ENCODE measurements around the gene ZFHX3. TPM values are rescaled to one million over a fixed set of nuclear protein-coding genes. Genes with fewer than 3 reads are reported as not detected.

ZFHX3 gene
- total RNA-seq, 1 experiment from 2014 or later = 1.5 TPM

DNA sequence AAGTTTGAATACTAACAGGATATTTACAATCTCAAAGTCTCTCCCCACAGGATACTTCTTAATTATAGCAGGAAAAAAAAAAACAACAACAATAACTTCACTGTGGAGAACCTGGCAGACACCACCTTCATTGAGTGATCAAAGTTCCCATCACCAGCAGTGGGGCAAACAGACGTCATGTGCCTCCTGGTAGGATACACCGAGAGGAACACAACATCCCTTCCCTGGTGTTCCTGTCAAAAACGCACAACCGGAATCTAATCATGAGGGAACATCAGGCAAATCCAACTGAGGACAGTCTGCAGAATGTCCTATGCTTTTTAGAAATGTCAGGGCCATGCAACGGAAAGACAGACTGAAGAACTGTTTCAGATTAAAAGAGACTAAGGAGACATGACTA lies 80.0 kb downstream of the ZFHX3 start:
- H2BK15ac ChIP-seq (ENCODE audit: low read depth, low read length) = no peak overlapping the region
- Mint-ChIP-seq H3K4me1 (peaks cover 3 to 10% of the 10 kb centered on the region in 2 experiments; a peak in 3 of 4 replicates), H3K4me3 (no peak overlapping the region), H3K36me3 (ENCODE audit: insufficient read depth in 1 of 3, low read depth in 3 of 3) (no peaks in the 10 kb centered on the region), H3K9me3 (no peaks in the 10 kb centered on the region), H3K27me3 (ENCODE audit: low read depth) (peaks cover 10% of the 10 kb centered on the region), H3K27ac (no peak overlapping the region)
- no peak overlapping the region for H2BK5ac ChIP-seq (ENCODE audit: insufficient read length, low read length)
- H3K27me3 ChIP-seq (ENCODE audit: insufficient read depth, low read length) = no peaks in the 10 kb centered on the region
- no peaks in the 10 kb centered on the region for H3K9me3 ChIP-seq (ENCODE audit: control insufficient read depth, low read depth, low read length)
- no peak overlapping the region for H2AK5ac ChIP-seq (ENCODE audit: insufficient read length, low read length)
- TF ChIP-seq, protein P1, sequence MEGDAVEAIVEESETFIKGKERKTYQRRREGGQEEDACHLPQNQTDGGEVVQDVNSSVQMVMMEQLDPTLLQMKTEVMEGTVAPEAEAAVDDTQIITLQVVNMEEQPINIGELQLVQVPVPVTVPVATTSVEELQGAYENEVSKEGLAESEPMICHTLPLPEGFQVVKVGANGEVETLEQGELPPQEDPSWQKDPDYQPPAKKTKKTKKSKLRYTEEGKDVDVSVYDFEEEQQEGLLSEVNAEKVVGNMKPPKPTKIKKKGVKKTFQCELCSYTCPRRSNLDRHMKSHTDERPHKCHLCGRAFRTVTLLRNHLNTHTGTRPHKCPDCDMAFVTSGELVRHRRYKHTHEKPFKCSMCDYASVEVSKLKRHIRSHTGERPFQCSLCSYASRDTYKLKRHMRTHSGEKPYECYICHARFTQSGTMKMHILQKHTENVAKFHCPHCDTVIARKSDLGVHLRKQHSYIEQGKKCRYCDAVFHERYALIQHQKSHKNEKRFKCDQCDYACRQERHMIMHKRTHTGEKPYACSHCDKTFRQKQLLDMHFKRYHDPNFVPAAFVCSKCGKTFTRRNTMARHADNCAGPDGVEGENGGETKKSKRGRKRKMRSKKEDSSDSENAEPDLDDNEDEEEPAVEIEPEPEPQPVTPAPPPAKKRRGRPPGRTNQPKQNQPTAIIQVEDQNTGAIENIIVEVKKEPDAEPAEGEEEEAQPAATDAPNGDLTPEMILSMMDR (conservative IDR thresholded peaks at IDR 0.05) = no peak
- no peak overlapping the region for H3K14ac ChIP-seq (ENCODE audit: insufficient read depth, low read length)
- H4K91ac ChIP-seq (ENCODE audit: insufficient read length, low read depth, low read length) = no peak overlapping the region
- H2BK120ac ChIP-seq (ENCODE audit: low read depth, low read length, poor library complexity, severe bottlenecking) = no peak overlapping the region
- H2AFZ ChIP-seq (ENCODE audit: low read length) = no peak overlapping the region
- no peak overlapping the region for H3K4ac ChIP-seq (ENCODE audit: low read depth, low read length)
- no peak overlapping the region for H3K27ac ChIP-seq (ENCODE audit: insufficient read length, low read depth, low read length)
- no peaks in the 10 kb centered on the region for H3K79me1 ChIP-seq (ENCODE audit: insufficient read depth, low read depth, low read length, poor library complexity, severe bottlenecking)
- DNase-seq = no peak
- no peaks in the 10 kb centered on the region for H3K79me2 ChIP-seq (ENCODE audit: insufficient read depth, low read length)
- no peak overlapping the region for H4K8ac ChIP-seq (replicated peaks; ENCODE audit: insufficient read length, low read depth, low read length)
- WGBS (ENCODE audit: extremely low coverage, insufficient read length, low lambda C conversion rate) = no CpG with 5 or more reads among the region's 5 CpGs
- no peak overlapping the region for H3K23ac ChIP-seq (ENCODE audit: insufficient read length, low read depth, low read length)
- no peak overlapping the region for H3K18ac ChIP-seq (ENCODE audit: insufficient read length, low read depth, low read length)
- H3T11ph ChIP-seq (ENCODE audit: low read length) = no peak overlapping the region
- H3K4me2 ChIP-seq (ENCODE audit: insufficient read depth, insufficient read length, low read length) = no peak overlapping the region
- H3K56ac ChIP-seq (ENCODE audit: insufficient read length, low read depth, low read length) = no peak overlapping the region
- H3K9ac ChIP-seq (ENCODE audit: extremely low read depth, insufficient read length, low read length) = no peak overlapping the region
- H3K23me2 ChIP-seq (ENCODE audit: insufficient read length, low read depth, low read length, poor library complexity, severe bottlenecking) = no peaks in the 10 kb centered on the region
- H4K5ac ChIP-seq (ENCODE audit: insufficient read length, low read depth, low read length) = no peak overlapping the region
- H2BK12ac ChIP-seq (ENCODE audit: insufficient read length, low read depth, low read length) = no peak overlapping the region
- H4K20me1 ChIP-seq (ENCODE audit: control insufficient read depth, insufficient read depth, insufficient read length) = no peaks in the 10 kb centered on the region
- H2BK20ac ChIP-seq (ENCODE audit: low read depth, low read length, poor library complexity, severe bottlenecking) = no peak overlapping the region
- H3K4me1 ChIP-seq (ENCODE audit: insufficient read depth, low read length) = no peaks in the 10 kb centered on the region

All from H9 (cell line).